CD14-positive monocyte (primary cell): ENCODE data around the gene HIBADH. TPM values are rescaled to one million over a fixed set of nuclear protein-coding genes. Genes with fewer than 3 reads are reported as not detected.

ENCODE experiments used
- DNase-seq, 3 donors: peaks; one replicate each; pipeline ENCODE4 v3.0.0-alpha.2; 2011 to 2022
- H2AFZ ChIP-seq: 2 replicates; pipeline ENCODE4 v1.6.0; 2012; ENCODE audit warnings: mild to moderate bottlenecking, low read depth, low read length, inconsistent platforms; ENCODE audit not compliant: insufficient read depth, poor library complexity, severe bottlenecking
- H3K27ac ChIP-seq, 2 donors: 1 replicate in 1 of 2; 2 replicates in 1 of 2; pipeline ENCODE4 v1.5.1; 2012 to 2013; ENCODE audit warnings: low read length in 2 of 2, control low read depth in 1 of 2, inconsistent platforms in 1 of 2, low read depth in 1 of 2, mild to moderate bottlenecking in 1 of 2
- H3K27me3 ChIP-seq, 2 donors: one replicate each; pipeline versions ENCODE4 v1.6.0 to v1.6.1; 2011 to 2013; ENCODE audit warnings: low read length in 2 of 2; ENCODE audit not compliant: control insufficient read depth in 2 of 2, insufficient read depth in 2 of 2
- H3K36me3 ChIP-seq, 2 donors: replicated peaks in 1 of 2; 1 replicate in 1 of 2; 2 replicates in 1 of 2; pipeline versions ENCODE4 v1.5.1 to v1.6.1; 2012 to 2013; ENCODE audit warnings: low read length in 2 of 2, control low read depth in 1 of 2, inconsistent platforms in 1 of 2, mild to moderate bottlenecking in 1 of 2; ENCODE audit not compliant: insufficient read depth in 2 of 2, control insufficient read depth in 1 of 2
- H3K4me1 ChIP-seq, 2 donors: 1 replicate in 1 of 2; 2 replicates in 1 of 2; pipeline versions ENCODE4 v1.5.1 to v1.6.1; 2012 to 2013; ENCODE audit warnings: low read length in 2 of 2, control low read depth in 1 of 2, inconsistent platforms in 1 of 2, mild to moderate bottlenecking in 1 of 2, moderate library complexity in 1 of 2; ENCODE audit not compliant: insufficient read depth in 2 of 2, control insufficient read depth in 1 of 2
- H3K4me2 ChIP-seq: replicated peaks from 2 replicates; pipeline ENCODE3; 2012; ENCODE audit warnings: low read length, moderate library complexity, mild to moderate bottlenecking; ENCODE audit not compliant: poor library complexity, severe bottlenecking; ENCODE audit errors: extremely low read depth
- H3K4me3 ChIP-seq, 3 experiments: fragments of 200-600 bp in 1 of 3; sonication (generic) in 1 of 3; replicated peaks in 1 of 3; 1 replicate in 2 of 3; 2 replicates in 1 of 3; pipeline ENCODE4 v1.5.1; 2011 to 2013; ENCODE audit warnings: low read length in 3 of 3, mild to moderate bottlenecking in 3 of 3, control low read depth in 2 of 3, low read depth in 2 of 3, inconsistent platforms in 1 of 3, moderate library complexity in 1 of 3
- H3K79me2 ChIP-seq: 2 replicates; pipeline ENCODE4 v1.6.0; 2012; ENCODE audit warnings: mild to moderate bottlenecking, control low read depth, inconsistent platforms, low read length, moderate library complexity; ENCODE audit not compliant: insufficient read depth
- H3K9ac ChIP-seq: 2 replicates; pipeline ENCODE4 v1.6.0; 2017; ENCODE audit warnings: low read length, mild to moderate bottlenecking; ENCODE audit not compliant: insufficient read depth, poor library complexity, severe bottlenecking
- H3K9me3 ChIP-seq, 2 donors: replicated peaks in 1 of 2; 1 replicate in 1 of 2; 2 replicates in 1 of 2; pipeline versions ENCODE4 v1.5.1 to v1.6.1; 2012 to 2013; ENCODE audit warnings: low read length in 2 of 2, control low read depth in 1 of 2; ENCODE audit not compliant: control insufficient read depth in 1 of 2, insufficient read depth in 1 of 2
- H4K20me1 ChIP-seq: 2 replicates; pipeline ENCODE4 v1.6.0; 2012; ENCODE audit warnings: mild to moderate bottlenecking, low read length, control low read depth, moderate library complexity; ENCODE audit not compliant: insufficient read depth
- H3K27ac Mint-ChIP-seq, 7 donors: one replicate each; pipeline ENCODE4 v1.8.0; 2020; ENCODE audit warnings: mild to moderate bottlenecking in 7 of 7, mixed read lengths in 7 of 7, moderate library complexity in 6 of 7, inconsistent platforms in 2 of 7
- H3K27me3 Mint-ChIP-seq, 3 donors: one replicate each; pipeline ENCODE4 v1.8.0; 2021 to 2022; ENCODE audit warnings: low read depth in 3 of 3, mild to moderate bottlenecking in 3 of 3, mixed read lengths in 3 of 3, moderate library complexity in 3 of 3, inconsistent platforms in 1 of 3
- H3K36me3 Mint-ChIP-seq, 2 donors: one replicate each; pipeline ENCODE4 v1.8.0; 2020; ENCODE audit warnings: mixed read lengths in 2 of 2, inconsistent platforms in 1 of 2, mild to moderate bottlenecking in 1 of 2
- H3K4me1 Mint-ChIP-seq: one replicate; pipeline ENCODE4 v1.8.0; 2020; ENCODE audit warnings: mild to moderate bottlenecking, mixed read lengths
- H3K4me3 Mint-ChIP-seq, 2 donors: one replicate each; pipeline ENCODE4 v1.8.0; 2020; ENCODE audit warnings: mild to moderate bottlenecking in 2 of 2, mixed read lengths in 2 of 2, moderate library complexity in 1 of 2
- H3K9me3 Mint-ChIP-seq, 7 donors: one replicate each; pipeline ENCODE4 v1.8.0; 2020 to 2022; ENCODE audit warnings: mixed read lengths in 7 of 7, mild to moderate bottlenecking in 6 of 7, moderate library complexity in 6 of 7, inconsistent platforms in 2 of 7
- WGBS: methylation state at CpG from one replicate; pipeline ENCODE4 v1.1.5; 2013; ENCODE audit warnings: missing lambda C conversion rate; ENCODE audit not compliant: insufficient coverage; 5-methylcytosine and 5-hydroxymethylcytosine counted together
- intact Hi-C, 2 donors: fragments of 100-400 bp; cut with micrococcal nuclease; formaldehyde crosslinking; loops; one replicate each; pipeline versions ENCODE4 v1.15.0 to v1.15.1; 2023
- polyA plus RNA-seq, 3 donors: library from polyadenylated mRNA; depleted of rRNA in 1 of 3; unstranded in 2 of 3; stranded (reverse) in 1 of 3; fragments of 300-500 nt in 2 of 3; fragments of >200 nt in 1 of 3; fragmentation: Illumina TruSeq in 2 of 3; gene quantifications; 1 replicate in 2 of 3; 2 replicates in 1 of 3; pipeline ENCODE4 v1.2.3, GENCODE V29; 2012 to 2021
- TF ChIP-seq, protein P1 (sequence below): fragments of 200-600 bp; IDR thresholded peaks from one replicate; pipeline ENCODE4 v1.8.0; 2022; ENCODE audit warnings: antibody characterized with exemption, mild to moderate bottlenecking

The HIBADH gene
- polyA plus RNA-seq, 3 donors = 8.9 to 29.1 (median 26.5) TPM

DNA sequence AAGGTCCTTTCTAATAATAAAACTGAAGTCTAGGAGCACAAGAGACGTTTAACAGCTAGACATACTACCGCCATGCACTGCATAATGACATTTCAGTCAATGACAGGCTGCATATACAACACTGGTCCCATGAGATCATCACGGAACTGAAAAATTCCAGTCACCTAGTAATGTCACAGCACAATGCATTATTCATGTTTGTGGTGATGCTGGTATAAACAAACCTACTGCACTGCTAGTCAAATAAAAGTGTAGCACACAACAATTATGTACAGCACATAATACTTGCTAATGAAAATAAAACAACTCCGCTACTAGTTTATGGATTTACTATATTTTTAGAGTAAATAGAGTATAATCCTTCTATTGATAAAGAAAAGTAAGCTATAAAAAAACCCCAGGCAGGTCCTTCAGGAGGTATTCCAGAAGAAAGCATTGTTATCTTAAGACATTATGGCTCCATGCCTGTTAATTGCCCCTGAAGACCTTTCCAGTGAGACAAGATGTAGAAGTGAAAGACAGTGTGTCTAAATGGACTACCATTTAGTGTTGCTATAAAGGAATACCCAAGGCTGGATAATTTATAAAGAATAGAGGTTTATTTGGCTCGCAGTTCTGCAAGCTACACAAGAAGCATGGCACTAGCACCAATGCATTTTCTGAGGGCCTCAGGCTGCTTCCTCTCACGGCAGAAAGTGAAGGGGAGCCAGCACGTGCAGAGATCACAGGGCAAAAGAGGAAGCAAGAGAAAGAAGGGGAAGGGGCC is 47.1 kb downstream of the HIBADH start:
- Histone ChIP-seq H3K27me3 (no peaks in the 10 kb centered on the region), H3K79me2 (no peaks in the 10 kb centered on the region), H3K4me3 (no peak overlapping the region), H4K20me1 (no peaks in the 10 kb centered on the region), H3K4me1 (no peaks in the 10 kb centered on the region), H3K4me2 (no peak overlapping the region), H3K9ac (no peak overlapping the region), H3K36me3 (peaks cover 0 to 23% of the 10 kb centered on the region in 2 donors), H3K27ac (no peak overlapping the region), H3K9me3 (peaks cover 20 to 31% of the 10 kb centered on the region in 2 donors), H2AFZ (no peak overlapping the region)
- intact Hi-C loops = no loop called here
- Mint-ChIP-seq H3K4me1 (peaks cover 4% of the 10 kb centered on the region), H3K9me3 (peaks cover 21 to 34% (median 31%) of the 10 kb centered on the region in 7 donors), H3K27me3 (no peaks in the 10 kb centered on the region), H3K4me3 (no peak overlapping the region), H3K27ac (peak overlapping the region in 1 of 7 donors; percentile 26), H3K36me3 (peaks cover 18 to 29% of the 10 kb centered on the region in 2 donors)
- WGBS = 100% methylated on average over 1 of the region's 7 CpGs
- TF ChIP-seq, protein P1, sequence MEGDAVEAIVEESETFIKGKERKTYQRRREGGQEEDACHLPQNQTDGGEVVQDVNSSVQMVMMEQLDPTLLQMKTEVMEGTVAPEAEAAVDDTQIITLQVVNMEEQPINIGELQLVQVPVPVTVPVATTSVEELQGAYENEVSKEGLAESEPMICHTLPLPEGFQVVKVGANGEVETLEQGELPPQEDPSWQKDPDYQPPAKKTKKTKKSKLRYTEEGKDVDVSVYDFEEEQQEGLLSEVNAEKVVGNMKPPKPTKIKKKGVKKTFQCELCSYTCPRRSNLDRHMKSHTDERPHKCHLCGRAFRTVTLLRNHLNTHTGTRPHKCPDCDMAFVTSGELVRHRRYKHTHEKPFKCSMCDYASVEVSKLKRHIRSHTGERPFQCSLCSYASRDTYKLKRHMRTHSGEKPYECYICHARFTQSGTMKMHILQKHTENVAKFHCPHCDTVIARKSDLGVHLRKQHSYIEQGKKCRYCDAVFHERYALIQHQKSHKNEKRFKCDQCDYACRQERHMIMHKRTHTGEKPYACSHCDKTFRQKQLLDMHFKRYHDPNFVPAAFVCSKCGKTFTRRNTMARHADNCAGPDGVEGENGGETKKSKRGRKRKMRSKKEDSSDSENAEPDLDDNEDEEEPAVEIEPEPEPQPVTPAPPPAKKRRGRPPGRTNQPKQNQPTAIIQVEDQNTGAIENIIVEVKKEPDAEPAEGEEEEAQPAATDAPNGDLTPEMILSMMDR = no peak
- no peak for DNase-seq

DNA sequence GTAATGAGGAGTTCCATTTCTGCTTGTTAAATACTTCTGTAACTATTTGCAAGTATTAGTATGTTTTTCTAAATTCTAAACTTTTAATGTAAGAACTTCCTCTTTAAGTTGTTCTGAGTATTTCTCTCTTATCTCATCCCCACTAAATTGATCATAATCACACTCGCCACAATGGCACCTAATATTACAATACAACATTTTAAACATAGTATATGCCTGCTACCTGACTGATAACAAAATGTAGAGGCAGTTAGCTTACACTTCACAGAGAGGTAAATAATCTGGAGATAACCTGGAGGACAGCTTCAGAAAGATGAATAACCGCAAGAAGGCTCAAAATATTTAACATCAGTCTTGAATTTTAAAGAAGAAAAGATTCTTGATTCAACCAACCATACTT is 48.6 kb downstream of the HIBADH start:
- Mint-ChIP-seq H3K4me3 (no peak overlapping the region), H3K36me3 (peaks cover 16 to 17% of the 10 kb centered on the region in 2 donors), H3K4me1 (peaks cover 4% of the 10 kb centered on the region), H3K9me3 (peaks cover 11 to 21% (median 18%) of the 10 kb centered on the region in 7 donors), H3K27me3 (no peaks in the 10 kb centered on the region), H3K27ac (no peak overlapping the region)
- no peaks in the 10 kb centered on the region for H3K79me2 ChIP-seq
- no peak overlapping the region for H2AFZ ChIP-seq
- TF ChIP-seq, protein P1 = no peak
- no CpG with 5 or more reads among the region's 2 CpGs for WGBS
- no peak overlapping the region for H3K27ac ChIP-seq
- no peaks in the 10 kb centered on the region for H3K4me1 ChIP-seq
- H3K36me3 ChIP-seq = peaks cover 0 to 11% of the 10 kb centered on the region in 2 donors
- H3K4me2 ChIP-seq = no peak overlapping the region
- H3K4me3 ChIP-seq = no peak overlapping the region
- no peaks in the 10 kb centered on the region for H3K27me3 ChIP-seq
- peaks cover 14 to 17% of the 10 kb centered on the region in 2 donors for H3K9me3 ChIP-seq
- intact Hi-C loops = no loop called here
- DNase-seq = no peak
- no peaks in the 10 kb centered on the region for H4K20me1 ChIP-seq
- H3K9ac ChIP-seq = no peak overlapping the region
